MM.1S (cell line): Measurements from ENCODE around the gene IL17REL.
A peak's percentile ranks its signal among the peaks of the same experiment; 100 is the strongest.

Source experiments
- DNase-seq: peaks from one replicate; pipeline ENCODE4 v3.0.0-alpha.2; 2015
- H2AFZ ChIP-seq: fragments of 300-600 bp; sonication (generic); 2 replicates; pipeline ENCODE4 v1.6.0; 2016; ENCODE audit warnings: antibody characterized with exemption, low read length
- H3F3A ChIP-seq: fragments of 300-600 bp; sonication (generic); 2 replicates; pipeline ENCODE4 v1.6.1; 2016; ENCODE audit warnings: mild to moderate bottlenecking, antibody characterized with exemption, low read length, moderate library complexity, mixed read lengths; ENCODE audit not compliant: insufficient read depth
- H3K27ac ChIP-seq: fragments of 300-600 bp; sonication (generic); 2 replicates; pipeline ENCODE4 v1.5.1; 2016; ENCODE audit warnings: mild to moderate bottlenecking, low read length
- H3K27me3 ChIP-seq: fragments of 300-600 bp; sonication (generic); replicated peaks from 2 replicates; pipeline ENCODE4 v1.6.0; 2016; ENCODE audit warnings: low read length; ENCODE audit not compliant: insufficient read depth
- H3K36me3 ChIP-seq: fragments of 300-600 bp; sonication (generic); replicated peaks from 2 replicates; pipeline ENCODE4 v1.6.1; 2016; ENCODE audit warnings: mild to moderate bottlenecking, low read length, mixed read lengths; ENCODE audit not compliant: insufficient read depth
- H3K4me1 ChIP-seq: fragments of 300-600 bp; sonication (generic); 2 replicates; pipeline ENCODE4 v1.6.1; 2016; ENCODE audit warnings: low read length, mixed read lengths
- H3K4me2 ChIP-seq: fragments of 300-600 bp; sonication (generic); 2 replicates; pipeline ENCODE4 v1.6.0; 2016; ENCODE audit warnings: low read depth, low read length
- H3K4me3 ChIP-seq: fragments of 300-600 bp; sonication (generic); 2 replicates; pipeline ENCODE4 v1.5.1; 2016; ENCODE audit warnings: low read length, mixed read lengths
- H3K79me2 ChIP-seq: fragments of 300-600 bp; sonication (generic); 2 replicates; pipeline ENCODE4 v1.6.1; 2016; ENCODE audit warnings: mixed run types, low read length, mixed read lengths
- H3K9ac ChIP-seq: fragments of 300-600 bp; sonication (generic); 2 replicates; pipeline ENCODE4 v1.6.1; 2016; ENCODE audit warnings: low read length, mixed read lengths
- H3K9me2 ChIP-seq: fragments of 300-600 bp; sonication (generic); replicated peaks from 2 replicates; pipeline ENCODE4 v1.6.1; 2016; ENCODE audit warnings: mild to moderate bottlenecking, low read length, mixed read lengths; ENCODE audit not compliant: insufficient read depth
- H3K9me3 ChIP-seq: fragments of 300-600 bp; sonication (generic); replicated peaks from 2 replicates; pipeline ENCODE4 v1.6.1; 2016; ENCODE audit warnings: mild to moderate bottlenecking, low read length, mixed read lengths; ENCODE audit not compliant: insufficient read depth
- H4K20me1 ChIP-seq: fragments of 300-600 bp; sonication (generic); 2 replicates; pipeline ENCODE4 v1.6.1; 2016; ENCODE audit warnings: mild to moderate bottlenecking, low read length, moderate library complexity, mixed read lengths; ENCODE audit not compliant: insufficient read depth
- CTCF ChIP-seq: fragments of 300-600 bp; sonication (generic); IDR thresholded peaks from 2 replicates; pipeline ENCODE4 v1.5.1; 2016; ENCODE audit warnings: antibody characterized with exemption, low read length, mixed read lengths
- EZH2 ChIP-seq: fragments of 300-600 bp; sonication (generic); optimal IDR thresholded peaks from 2 replicates; pipeline ENCODE3; 2017; ENCODE audit warnings: low read depth, mild to moderate bottlenecking, antibody characterized with exemption, low read length, mixed read lengths
- EZH2phosphoT487 ChIP-seq: fragments of 300-600 bp; sonication (generic); IDR thresholded peaks from 2 replicates; pipeline ENCODE4 v1.6.1; 2018; ENCODE audit warnings: antibody characterized with exemption, low read length

The IL17REL gene

GRCh38 chr22:49954354-49954753, 58.2 kb downstream of the IL17REL start:
- DNase-seq: no peak
- H3K36me3 ChIP-seq: no peaks in the 10 kb centered on the region
- no peak overlapping the region for H3K4me3 ChIP-seq
- TF ChIP-seq EZH2 (no peak), CTCF (no peak), EZH2phosphoT487 (no peak)
- no peaks in the 10 kb centered on the region for H3K9me2 ChIP-seq
- no peak overlapping the region for H3K9ac ChIP-seq
- H3K4me2 ChIP-seq: no peak overlapping the region
- 0 out of 2 replicates have a peak, but pooled peaks cover 1% of the 10 kb centered on the region for H3K4me1 ChIP-seq
- H3K27ac ChIP-seq: no peak overlapping the region
- no peaks in the 10 kb centered on the region for H3F3A ChIP-seq
- no peaks in the 10 kb centered on the region for H3K79me2 ChIP-seq
- H4K20me1 ChIP-seq: no peaks in the 10 kb centered on the region
- no peaks in the 10 kb centered on the region for H3K9me3 ChIP-seq
- H3K27me3 ChIP-seq: peaks cover 7% of the 10 kb centered on the region; the same call in 1 of the 2 replicates
- no peak overlapping the region for H2AFZ ChIP-seq

- Histone ChIP-seq H3K27me3 (peaks cover 12% of the 10 kb centered on the region), H4K20me1 (no peaks in the 10 kb centered on the region), H3K9me3 (no peaks in the 10 kb centered on the region), H3K79me2 (no peaks in the 10 kb centered on the region), H3K27ac (no peak overlapping the region), H2AFZ (no peak overlapping the region), H3K4me2 (no peak overlapping the region), H3K4me1 (no peaks in the 10 kb centered on the region), H3F3A (no peaks in the 10 kb centered on the region), H3K9me2 (no peaks in the 10 kb centered on the region), H3K9ac (no peak overlapping the region), H3K36me3 (no peaks in the 10 kb centered on the region), H3K4me3 (no peak overlapping the region)
- TF ChIP-seq EZH2phosphoT487 (no peak), CTCF (no peak), EZH2 (no peak)
- DNase-seq: peak; percentile 1
These were observed 58.8 kb downstream of the IL17REL start for GRCh38 chr22:49953680-49954344.

DNA sequence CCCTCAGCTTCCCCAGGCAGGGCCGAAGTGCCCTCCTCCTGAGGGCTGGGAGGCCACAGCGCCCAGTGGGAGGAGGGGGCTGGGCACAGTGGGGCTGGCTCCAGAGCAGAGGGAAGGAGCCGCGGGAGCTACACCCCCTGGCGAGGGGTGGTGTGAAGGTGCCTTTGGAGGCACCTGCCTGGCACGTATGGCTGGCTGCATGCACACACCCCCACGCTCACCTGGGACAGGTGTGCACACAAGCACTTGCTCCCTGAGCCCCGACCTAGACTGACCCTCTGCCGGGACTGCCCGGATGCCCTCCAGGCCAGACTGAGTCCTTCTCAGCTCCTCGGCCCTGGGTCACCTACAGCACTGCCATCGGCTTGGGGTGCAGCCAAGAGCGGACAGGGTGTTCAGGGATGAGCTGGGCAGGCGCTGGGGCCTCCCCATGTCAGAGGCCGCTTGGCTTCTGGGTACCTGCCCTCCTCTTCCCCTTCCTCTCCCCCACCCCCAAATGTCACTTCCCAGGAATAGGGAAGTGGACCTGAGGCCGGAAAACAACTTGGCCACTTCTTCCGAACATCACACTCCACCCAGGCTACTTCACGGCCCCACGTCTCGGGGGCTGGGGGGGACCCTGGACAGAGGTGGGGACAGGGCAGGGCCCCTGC, 59.4 kb downstream of the IL17REL start:
- H3K9me2 ChIP-seq: no peaks in the 10 kb centered on the region
- peaks cover 19% of the 10 kb centered on the region for H3K27me3 ChIP-seq
- no peak overlapping the region for H2AFZ ChIP-seq
- no peaks in the 10 kb centered on the region for H4K20me1 ChIP-seq
- no peak overlapping the region for H3K4me2 ChIP-seq
- H3K36me3 ChIP-seq: no peaks in the 10 kb centered on the region
- H3K9me3 ChIP-seq: no peaks in the 10 kb centered on the region
- H3K27ac ChIP-seq: no peak overlapping the region
- no peaks in the 10 kb centered on the region for H3K4me1 ChIP-seq
- DNase-seq: no peak
- H3F3A ChIP-seq: no peaks in the 10 kb centered on the region
- no peak overlapping the region for H3K9ac ChIP-seq
- no peak overlapping the region for H3K4me3 ChIP-seq
- no peaks in the 10 kb centered on the region for H3K79me2 ChIP-seq
- no peak for TF ChIP-seq CTCF
- TF ChIP-seq EZH2phosphoT487: no peak
- no peak for TF ChIP-seq EZH2
